Liver (tissue), 9 donors: ENCODE data around the gene HECTD1. TPM values are rescaled to one million over a fixed set of nuclear protein-coding genes. Genes with fewer than 3 reads are reported as not detected.

Experiments
- DNase-seq: peaks from one replicate; pipeline ENCODE4 v3.0.0-alpha.2; 2017; ENCODE audit warnings: low spot score
- H3K27ac ChIP-seq, 2 donors: one replicate each; pipeline ENCODE4 v1.7.0; 2013; ENCODE audit warnings: inconsistent platforms in 2 of 2, low read length in 2 of 2, control low read depth in 1 of 2, low read depth in 1 of 2, mild to moderate bottlenecking in 1 of 2
- H3K27me3 ChIP-seq, 4 donors: one replicate each; pipeline versions ENCODE4 v1.6.1 to v1.7.0; 2013; ENCODE audit warnings: low read length in 3 of 4, inconsistent platforms in 1 of 4, mild to moderate bottlenecking in 1 of 4, moderate library complexity in 1 of 4; ENCODE audit not compliant: control insufficient read depth in 4 of 4, insufficient read depth in 4 of 4
- H3K36me3 ChIP-seq, 4 donors: one replicate each; pipeline versions ENCODE4 v1.6.1 to v1.7.0; 2013; ENCODE audit warnings: low read length in 3 of 4, mild to moderate bottlenecking in 3 of 4, low read depth in 1 of 4, moderate library complexity in 1 of 4; ENCODE audit not compliant: control insufficient read depth in 4 of 4, insufficient read depth in 3 of 4
- H3K4me1 ChIP-seq, 4 donors: one replicate each; pipeline versions ENCODE4 v1.6.1 to v1.7.0; 2013; ENCODE audit warnings: low read length in 3 of 4, mild to moderate bottlenecking in 3 of 4, moderate library complexity in 1 of 4; ENCODE audit not compliant: control insufficient read depth in 4 of 4, insufficient read depth in 4 of 4
- H3K4me3 ChIP-seq, 3 donors: one replicate each; pipeline versions ENCODE4 v1.6.1 to v1.7.0; 2013; ENCODE audit warnings: low read length in 3 of 3, control low read depth in 1 of 3, low read depth in 1 of 3, mild to moderate bottlenecking in 1 of 3
- H3K9ac ChIP-seq, 2 donors: one replicate each; pipeline ENCODE4 v1.7.0; 2013; ENCODE audit warnings: low read length in 2 of 2, mild to moderate bottlenecking in 2 of 2, moderate library complexity in 2 of 2, control low read depth in 1 of 2, low read depth in 1 of 2
- H3K9me3 ChIP-seq, 4 donors: one replicate each; pipeline versions ENCODE4 v1.6.1 to v1.7.0; 2013; ENCODE audit warnings: low read length in 3 of 4; ENCODE audit not compliant: control insufficient read depth in 4 of 4
- EGR1 ChIP-seq, 2 donors: IDR thresholded peaks; 2 replicates each; pipeline ENCODE4 v1.6.1; 2016 to 2018; ENCODE audit warnings: antibody characterized with exemption in 2 of 2, low read depth in 2 of 2
- FOXA1 ChIP-seq: IDR thresholded peaks from 2 replicates; pipeline ENCODE4 v1.6.1; 2016; ENCODE audit warnings: antibody characterized with exemption
- FOXA2 ChIP-seq: IDR thresholded peaks from 2 replicates; pipeline ENCODE4 v1.6.1; 2016; ENCODE audit warnings: antibody characterized with exemption
- GABPA ChIP-seq, 2 donors: IDR thresholded peaks in 1 of 2; conservative IDR thresholded peaks in 1 of 2; 2 replicates each; pipeline ENCODE4 v1.6.1; 2016; ENCODE audit warnings: antibody characterized with exemption in 2 of 2, mild to moderate bottlenecking in 1 of 2, moderate library complexity in 1 of 2
- HNF4G ChIP-seq: IDR thresholded peaks from 2 replicates; pipeline ENCODE4 v1.6.1; 2016; ENCODE audit warnings: antibody characterized with exemption
- NR2F2 ChIP-seq: IDR thresholded peaks from 2 replicates; pipeline ENCODE4 v1.6.1; 2016; ENCODE audit warnings: antibody characterized with exemption
- RAD21 ChIP-seq, 2 donors: IDR thresholded peaks; 2 replicates each; pipeline ENCODE4 v1.6.1; 2016; ENCODE audit warnings: antibody characterized with exemption in 2 of 2, mild to moderate bottlenecking in 2 of 2
- RXRA ChIP-seq, 2 donors: IDR thresholded peaks; 2 replicates each; pipeline ENCODE4 v1.6.1; 2017 to 2018; ENCODE audit warnings: antibody characterized with exemption in 2 of 2, mild to moderate bottlenecking in 1 of 2
- SP1 ChIP-seq: IDR thresholded peaks from 2 replicates; pipeline ENCODE4 v1.6.1; 2018; ENCODE audit warnings: antibody characterized with exemption, mild to moderate bottlenecking
- TAF1 ChIP-seq: conservative IDR thresholded peaks from 2 replicates; pipeline ENCODE4 v1.6.1; 2016; ENCODE audit warnings: antibody characterized with exemption, mild to moderate bottlenecking
- WGBS: extraction: QIAGEN DNeasy Blood & Tissue Kit; methylation state at CpG from one replicate; pipeline ENCODE4 v1.1.7; 2013; 5-methylcytosine and 5-hydroxymethylcytosine counted together
- polyA plus RNA-seq, 2 donors: library from polyadenylated mRNA; stranded (reverse) in 1 of 2; unstranded in 1 of 2; fragments of 200-250 nt in 1 of 2; fragments of >200 nt in 1 of 2; fragmentation: Nextera tagmentation in 1 of 2; extraction: Ambion mirVana in 1 of 2; gene quantifications; one replicate each; pipeline versions ENCODE4 v1.2.1 to v1.2.3, GENCODE V29; 2013 to 2015
- total RNA-seq, 2 donors: library from RNA; depleted of rRNA; stranded (reverse); fragments of >200 nt; gene quantifications; one replicate each; pipeline ENCODE4 v1.2.3, GENCODE V29; 2014
- TF ChIP-seq, protein P1 (sequence below): IDR thresholded peaks from 2 replicates; pipeline ENCODE4 v1.6.1; 2016; ENCODE audit warnings: antibody characterized with exemption
- TF ChIP-seq, protein P2 (sequence below): IDR thresholded peaks from 2 replicates; pipeline ENCODE4 v1.6.1; 2016; ENCODE audit warnings: antibody characterized with exemption
- TF ChIP-seq, protein P3 (sequence below): fragments of 150-350 bp; IDR thresholded peaks from 2 replicates; pipeline ENCODE4 v1.5.1; 2017; ENCODE audit warnings: improper control_type of control experiment, low read depth, low read length; ENCODE audit not compliant: missing input control
- TF ChIP-seq, protein P4 (sequence below): IDR thresholded peaks from 2 replicates; pipeline ENCODE4 v1.6.1; 2016; ENCODE audit warnings: antibody characterized with exemption
- donor health status: healthy.
- donor health status: healthy.
- donor health status: healthy.
- donor health status: healthy.
- donor health status: healthy.

HECTD1 gene
- total and polyA plus RNA-seq, 4 donors = 46.8 to 256 (median 118) TPM

DNA sequence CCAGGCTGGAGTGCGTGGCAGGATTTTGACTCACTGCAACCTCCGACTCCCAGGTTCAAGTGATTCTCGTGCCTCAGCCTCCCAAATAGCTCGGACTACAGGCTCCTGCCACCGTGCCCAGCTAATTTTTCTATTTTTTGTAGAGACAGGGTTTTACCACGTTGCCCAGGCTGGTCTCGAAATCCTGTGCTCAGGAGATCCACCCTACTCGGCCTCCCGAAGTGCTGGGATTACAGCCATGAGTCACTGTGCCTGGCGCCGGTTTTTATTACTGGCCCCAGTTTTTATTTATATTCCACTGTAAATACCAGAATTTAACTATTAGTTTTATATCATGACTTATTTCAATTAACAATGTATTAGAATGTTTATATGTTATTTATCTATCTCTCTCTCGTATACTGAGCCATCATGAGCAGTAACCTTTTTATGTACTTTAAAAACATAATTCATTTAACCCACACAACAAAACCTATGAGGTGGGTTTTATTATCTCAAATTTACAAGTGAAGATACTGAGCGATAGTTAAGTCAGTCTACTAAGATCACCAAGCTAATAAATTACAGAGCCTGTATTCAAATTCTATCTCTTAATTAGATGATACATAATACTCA is 47.8 kb downstream of the HECTD1 start:
- no peak for DNase-seq
- no peak overlapping the region for H3K9ac ChIP-seq
- TF ChIP-seq RAD21 (IDR thresholded peaks at IDR 0.05) = no peak
- no peak for TF ChIP-seq FOXA2
- TF ChIP-seq, protein P1, sequence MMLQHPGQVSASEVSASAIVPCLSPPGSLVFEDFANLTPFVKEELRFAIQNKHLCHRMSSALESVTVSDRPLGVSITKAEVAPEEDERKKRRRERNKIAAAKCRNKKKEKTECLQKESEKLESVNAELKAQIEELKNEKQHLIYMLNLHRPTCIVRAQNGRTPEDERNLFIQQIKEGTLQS = no peak
- no peak for TF ChIP-seq HNF4G
- no peak for TF ChIP-seq GABPA (IDR thresholded peaks at IDR 0.05 in 1 of 2, conservative IDR thresholded peaks at IDR 0.05 in 1 of 2)
- no peak for TF ChIP-seq EGR1 (IDR thresholded peaks at IDR 0.05; ENCODE audit: low read depth in 2 of 2)
- H3K4me3 ChIP-seq = no peak overlapping the region
- H3K9me3 ChIP-seq = no peaks in the 10 kb centered on the region
- 88% methylated on average over 13 of the region's 13 CpGs for WGBS
- no peaks in the 10 kb centered on the region for H3K27me3 ChIP-seq
- no peak overlapping the region for H3K27ac ChIP-seq
- H3K4me1 ChIP-seq = peaks cover 3 to 11% (median 8%) of the 10 kb centered on the region in 4 donors
- H3K36me3 ChIP-seq = peaks cover 17 to 52% (median 33%) of the 10 kb centered on the region in 4 donors

DNA sequence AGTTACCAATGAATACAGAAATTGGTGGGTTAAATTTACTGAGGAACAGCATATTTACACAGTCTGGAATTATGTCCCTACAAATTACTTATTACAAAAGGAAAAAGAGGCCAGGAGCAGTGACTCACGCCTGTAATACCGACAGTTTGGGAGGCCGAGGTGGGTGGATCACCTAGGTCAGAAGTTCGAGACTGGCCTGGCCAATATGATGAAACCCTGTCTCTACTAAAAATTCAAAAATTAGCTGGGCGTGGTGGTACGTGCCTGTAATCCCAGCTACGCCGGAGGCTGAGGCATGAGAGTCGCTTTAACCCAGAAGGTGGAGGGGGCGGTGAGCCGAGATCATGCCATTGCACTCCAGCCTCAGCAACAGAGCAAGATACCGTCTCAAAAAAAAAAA is 52.6 kb downstream of the HECTD1 start:
- peaks cover 7 to 52% (median 48%) of the 10 kb centered on the region in 4 donors for H3K36me3 ChIP-seq
- no peaks in the 10 kb centered on the region for H3K4me1 ChIP-seq
- no peak for DNase-seq
- H3K27ac ChIP-seq = no peak overlapping the region
- H3K4me3 ChIP-seq = no peak overlapping the region
- no peaks in the 10 kb centered on the region for H3K27me3 ChIP-seq
- no peaks in the 10 kb centered on the region for H3K9me3 ChIP-seq
- H3K9ac ChIP-seq = no peak overlapping the region
- WGBS = 78% methylated on average over 12 of the region's 12 CpGs
- no peak for TF ChIP-seq SP1
- TF ChIP-seq, protein P2, sequence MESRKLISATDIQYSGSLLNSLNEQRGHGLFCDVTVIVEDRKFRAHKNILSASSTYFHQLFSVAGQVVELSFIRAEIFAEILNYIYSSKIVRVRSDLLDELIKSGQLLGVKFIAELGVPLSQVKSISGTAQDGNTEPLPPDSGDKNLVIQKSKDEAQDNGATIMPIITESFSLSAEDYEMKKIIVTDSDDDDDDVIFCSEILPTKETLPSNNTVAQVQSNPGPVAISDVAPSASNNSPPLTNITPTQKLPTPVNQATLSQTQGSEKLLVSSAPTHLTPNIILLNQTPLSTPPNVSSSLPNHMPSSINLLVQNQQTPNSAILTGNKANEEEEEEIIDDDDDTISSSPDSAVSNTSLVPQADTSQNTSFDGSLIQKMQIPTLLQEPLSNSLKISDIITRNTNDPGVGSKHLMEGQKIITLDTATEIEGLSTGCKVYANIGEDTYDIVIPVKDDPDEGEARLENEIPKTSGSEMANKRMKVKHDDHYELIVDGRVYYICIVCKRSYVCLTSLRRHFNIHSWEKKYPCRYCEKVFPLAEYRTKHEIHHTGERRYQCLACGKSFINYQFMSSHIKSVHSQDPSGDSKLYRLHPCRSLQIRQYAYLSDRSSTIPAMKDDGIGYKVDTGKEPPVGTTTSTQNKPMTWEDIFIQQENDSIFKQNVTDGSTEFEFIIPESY = no peak
- no peak for TF ChIP-seq TAF1
- TF ChIP-seq, protein P3, sequence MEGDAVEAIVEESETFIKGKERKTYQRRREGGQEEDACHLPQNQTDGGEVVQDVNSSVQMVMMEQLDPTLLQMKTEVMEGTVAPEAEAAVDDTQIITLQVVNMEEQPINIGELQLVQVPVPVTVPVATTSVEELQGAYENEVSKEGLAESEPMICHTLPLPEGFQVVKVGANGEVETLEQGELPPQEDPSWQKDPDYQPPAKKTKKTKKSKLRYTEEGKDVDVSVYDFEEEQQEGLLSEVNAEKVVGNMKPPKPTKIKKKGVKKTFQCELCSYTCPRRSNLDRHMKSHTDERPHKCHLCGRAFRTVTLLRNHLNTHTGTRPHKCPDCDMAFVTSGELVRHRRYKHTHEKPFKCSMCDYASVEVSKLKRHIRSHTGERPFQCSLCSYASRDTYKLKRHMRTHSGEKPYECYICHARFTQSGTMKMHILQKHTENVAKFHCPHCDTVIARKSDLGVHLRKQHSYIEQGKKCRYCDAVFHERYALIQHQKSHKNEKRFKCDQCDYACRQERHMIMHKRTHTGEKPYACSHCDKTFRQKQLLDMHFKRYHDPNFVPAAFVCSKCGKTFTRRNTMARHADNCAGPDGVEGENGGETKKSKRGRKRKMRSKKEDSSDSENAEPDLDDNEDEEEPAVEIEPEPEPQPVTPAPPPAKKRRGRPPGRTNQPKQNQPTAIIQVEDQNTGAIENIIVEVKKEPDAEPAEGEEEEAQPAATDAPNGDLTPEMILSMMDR = no peak
- no peak for TF ChIP-seq RXRA (IDR thresholded peaks at IDR 0.05)
- no peak for TF ChIP-seq EGR1 (IDR thresholded peaks at IDR 0.05; ENCODE audit: low read depth in 2 of 2)
- TF ChIP-seq, protein P4, sequence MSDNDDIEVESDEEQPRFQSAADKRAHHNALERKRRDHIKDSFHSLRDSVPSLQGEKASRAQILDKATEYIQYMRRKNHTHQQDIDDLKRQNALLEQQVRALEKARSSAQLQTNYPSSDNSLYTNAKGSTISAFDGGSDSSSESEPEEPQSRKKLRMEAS = no peak
- TF ChIP-seq FOXA1 = no peak
- TF ChIP-seq NR2F2 = no peak
- TF ChIP-seq, protein P1 = no peak
- no peak for TF ChIP-seq GABPA (IDR thresholded peaks at IDR 0.05 in 1 of 2, conservative IDR thresholded peaks at IDR 0.05 in 1 of 2)
